Liver (tissue), 9 donors: Measurements from ENCODE around the gene TMCO1. TPM values are rescaled to one million over a fixed set of nuclear protein-coding genes. Genes with fewer than 3 reads are reported as not detected.

Experiments used
- DNase-seq: peaks from one replicate; pipeline ENCODE4 v3.0.0-alpha.2; 2017; ENCODE audit warnings: low spot score
- H3K27ac ChIP-seq, 2 donors: one replicate each; pipeline ENCODE4 v1.7.0; 2013; ENCODE audit warnings: inconsistent platforms in 2 of 2, low read length in 2 of 2, control low read depth in 1 of 2, low read depth in 1 of 2, mild to moderate bottlenecking in 1 of 2
- H3K27me3 ChIP-seq, 4 donors: one replicate each; pipeline versions ENCODE4 v1.6.1 to v1.7.0; 2013; ENCODE audit warnings: low read length in 3 of 4, inconsistent platforms in 1 of 4, mild to moderate bottlenecking in 1 of 4, moderate library complexity in 1 of 4; ENCODE audit not compliant: control insufficient read depth in 4 of 4, insufficient read depth in 4 of 4
- H3K36me3 ChIP-seq, 4 donors: one replicate each; pipeline versions ENCODE4 v1.6.1 to v1.7.0; 2013; ENCODE audit warnings: low read length in 3 of 4, mild to moderate bottlenecking in 3 of 4, low read depth in 1 of 4, moderate library complexity in 1 of 4; ENCODE audit not compliant: control insufficient read depth in 4 of 4, insufficient read depth in 3 of 4
- H3K4me1 ChIP-seq, 4 donors: one replicate each; pipeline versions ENCODE4 v1.6.1 to v1.7.0; 2013; ENCODE audit warnings: low read length in 3 of 4, mild to moderate bottlenecking in 3 of 4, moderate library complexity in 1 of 4; ENCODE audit not compliant: control insufficient read depth in 4 of 4, insufficient read depth in 4 of 4
- H3K4me3 ChIP-seq, 3 donors: one replicate each; pipeline versions ENCODE4 v1.6.1 to v1.7.0; 2013; ENCODE audit warnings: low read length in 3 of 3, control low read depth in 1 of 3, low read depth in 1 of 3, mild to moderate bottlenecking in 1 of 3
- H3K9ac ChIP-seq, 2 donors: one replicate each; pipeline ENCODE4 v1.7.0; 2013; ENCODE audit warnings: low read length in 2 of 2, mild to moderate bottlenecking in 2 of 2, moderate library complexity in 2 of 2, control low read depth in 1 of 2, low read depth in 1 of 2
- H3K9me3 ChIP-seq, 4 donors: one replicate each; pipeline versions ENCODE4 v1.6.1 to v1.7.0; 2013; ENCODE audit warnings: low read length in 3 of 4; ENCODE audit not compliant: control insufficient read depth in 4 of 4
- CTCF ChIP-seq: fragments of 150-350 bp; IDR thresholded peaks from 2 replicates; pipeline ENCODE4 v1.5.1; 2017; ENCODE audit warnings: improper control_type of control experiment, low read depth, low read length; ENCODE audit not compliant: missing input control
- EGR1 ChIP-seq, 2 donors: IDR thresholded peaks; 2 replicates each; pipeline ENCODE4 v1.6.1; 2016 to 2018; ENCODE audit warnings: antibody characterized with exemption in 2 of 2, low read depth in 2 of 2
- FOXA1 ChIP-seq: IDR thresholded peaks from 2 replicates; pipeline ENCODE4 v1.6.1; 2016; ENCODE audit warnings: antibody characterized with exemption
- FOXA2 ChIP-seq: IDR thresholded peaks from 2 replicates; pipeline ENCODE4 v1.6.1; 2016; ENCODE audit warnings: antibody characterized with exemption
- GABPA ChIP-seq, 2 donors: IDR thresholded peaks in 1 of 2; conservative IDR thresholded peaks in 1 of 2; 2 replicates each; pipeline ENCODE4 v1.6.1; 2016; ENCODE audit warnings: antibody characterized with exemption in 2 of 2, mild to moderate bottlenecking in 1 of 2, moderate library complexity in 1 of 2
- HNF4A ChIP-seq, 2 donors: conservative IDR thresholded peaks; 2 replicates each; pipeline ENCODE4 v1.6.1; 2016; ENCODE audit warnings: antibody characterized with exemption in 2 of 2, mild to moderate bottlenecking in 2 of 2
- HNF4G ChIP-seq: IDR thresholded peaks from 2 replicates; pipeline ENCODE4 v1.6.1; 2016; ENCODE audit warnings: antibody characterized with exemption
- JUND ChIP-seq, 2 donors: IDR thresholded peaks; 2 replicates each; pipeline ENCODE4 v1.6.1; 2016; ENCODE audit warnings: antibody characterized with exemption in 2 of 2
- MAX ChIP-seq: IDR thresholded peaks from 2 replicates; pipeline ENCODE4 v1.6.1; 2016; ENCODE audit warnings: antibody characterized with exemption
- NR2F2 ChIP-seq: IDR thresholded peaks from 2 replicates; pipeline ENCODE4 v1.6.1; 2016; ENCODE audit warnings: antibody characterized with exemption
- RAD21 ChIP-seq, 2 donors: IDR thresholded peaks; 2 replicates each; pipeline ENCODE4 v1.6.1; 2016; ENCODE audit warnings: antibody characterized with exemption in 2 of 2, mild to moderate bottlenecking in 2 of 2
- REST ChIP-seq: IDR thresholded peaks from 2 replicates; pipeline ENCODE4 v1.6.1; 2016; ENCODE audit warnings: antibody characterized with exemption, mild to moderate bottlenecking
- RXRA ChIP-seq, 2 donors: IDR thresholded peaks; 2 replicates each; pipeline ENCODE4 v1.6.1; 2017 to 2018; ENCODE audit warnings: antibody characterized with exemption in 2 of 2, mild to moderate bottlenecking in 1 of 2
- SP1 ChIP-seq: IDR thresholded peaks from 2 replicates; pipeline ENCODE4 v1.6.1; 2018; ENCODE audit warnings: antibody characterized with exemption, mild to moderate bottlenecking
- TAF1 ChIP-seq: conservative IDR thresholded peaks from 2 replicates; pipeline ENCODE4 v1.6.1; 2016; ENCODE audit warnings: antibody characterized with exemption, mild to moderate bottlenecking
- YY1 ChIP-seq: IDR thresholded peaks from 2 replicates; pipeline ENCODE4 v1.6.1; 2016; ENCODE audit warnings: antibody characterized with exemption, mild to moderate bottlenecking
- WGBS: extraction: QIAGEN DNeasy Blood & Tissue Kit; methylation state at CpG from one replicate; pipeline ENCODE4 v1.1.7; 2013; 5-methylcytosine and 5-hydroxymethylcytosine counted together
- polyA plus RNA-seq, 2 donors: library from polyadenylated mRNA; stranded (reverse) in 1 of 2; unstranded in 1 of 2; fragments of 200-250 nt in 1 of 2; fragments of >200 nt in 1 of 2; fragmentation: Nextera tagmentation in 1 of 2; extraction: Ambion mirVana in 1 of 2; gene quantifications; one replicate each; pipeline versions ENCODE4 v1.2.1 to v1.2.3, GENCODE V29; 2013 to 2015
- total RNA-seq, 2 donors: library from RNA; depleted of rRNA; stranded (reverse); fragments of >200 nt; gene quantifications; one replicate each; pipeline ENCODE4 v1.2.3, GENCODE V29; 2014
- donor health status: healthy.
- donor health status: healthy.
- donor health status: healthy.
- donor health status: healthy.
- donor health status: healthy.

The TMCO1 gene
- total and polyA plus RNA-seq, 4 donors = 53.8 to 170 (median 71.2) TPM

GRCh38 chr1:165726841-165727240 lies 41.8 kb downstream of the TMCO1 start (continued):
- TF ChIP-seq RAD21 (IDR thresholded peaks at IDR 0.05) = no peak
- TF ChIP-seq RXRA (IDR thresholded peaks at IDR 0.05) = no peak
- no peak for TF ChIP-seq MAX

- no peak for DNase-seq
- Histone ChIP-seq H3K27me3 (no peaks in the 10 kb centered on the region), H3K36me3 (peaks cover 1 to 21% (median 15%) of the 10 kb centered on the region in 4 donors), H3K9me3 (no peaks in the 10 kb centered on the region), H3K9ac (no peak overlapping the region), H3K27ac (no peak overlapping the region), H3K4me3 (no peak overlapping the region), H3K4me1 (no peaks in the 10 kb centered on the region)
- WGBS = 78% methylated on average over 2 of the region's 2 CpGs
- TF ChIP-seq HNF4A (conservative IDR thresholded peaks at IDR 0.05) = peak in 1 of 2 donors; percentile 64
- TF ChIP-seq SP1 = no peak
- TF ChIP-seq EGR1 (IDR thresholded peaks at IDR 0.05; ENCODE audit: low read depth in 2 of 2) = no peak
- TF ChIP-seq HNF4G = no peak
- TF ChIP-seq GABPA (IDR thresholded peaks at IDR 0.05 in 1 of 2, conservative IDR thresholded peaks at IDR 0.05 in 1 of 2) = no peak
- TF ChIP-seq RXRA (IDR thresholded peaks at IDR 0.05) = no peak
Observed at GRCh38 chr1:165726169-165726568, 42.5 kb downstream of the TMCO1 start.

- peak; percentile 51 for DNase-seq
- 15% methylated on average over 4 of the region's 4 CpGs for WGBS
Observed at GRCh38 chr1:165717918-165718515, 50.7 kb downstream of the TMCO1 start.

More at GRCh38 chr1:165717918-165718515, 50.7 kb downstream of the TMCO1 start:
- peak in 1 of 2 donors; percentile 14 for TF ChIP-seq HNF4A (conservative IDR thresholded peaks at IDR 0.05)
- TF ChIP-seq YY1 = no peak
- no peak for TF ChIP-seq REST
- TF ChIP-seq CTCF = peak; percentile 84
- no peak for TF ChIP-seq EGR1 (IDR thresholded peaks at IDR 0.05; ENCODE audit: low read depth in 2 of 2)
- TF ChIP-seq FOXA2 = no peak
- peak; percentile 92 to 93 for TF ChIP-seq RAD21 (IDR thresholded peaks at IDR 0.05)
- no peak for TF ChIP-seq GABPA (IDR thresholded peaks at IDR 0.05 in 1 of 2, conservative IDR thresholded peaks at IDR 0.05 in 1 of 2)
- TF ChIP-seq FOXA1 = no peak
- no peak for TF ChIP-seq JUND (IDR thresholded peaks at IDR 0.05)
- TF ChIP-seq RXRA (IDR thresholded peaks at IDR 0.05) = no peak
- TF ChIP-seq MAX = no peak
- no peak for TF ChIP-seq SP1
- TF ChIP-seq TAF1 = no peak
- TF ChIP-seq NR2F2 = no peak
- no peak for TF ChIP-seq HNF4G
- Histone ChIP-seq H3K4me1 (peaks cover 2 to 24% (median 10%) of the 10 kb centered on the region in 4 donors), H3K4me3 (no peak overlapping the region), H3K27ac (no peak overlapping the region), H3K27me3 (no peaks in the 10 kb centered on the region), H3K36me3 (no peaks in the 10 kb centered on the region), H3K9ac (no peak overlapping the region), H3K9me3 (no peaks in the 10 kb centered on the region)
